Stimulated activated CD4-positive, alpha-beta T cell treated with anti-CD3 and anti-CD28 coated beads, TNF-alpha, amount 100 ng/mL, for 1 hour (primary cell): ENCODE results near the gene PCBP4.
"Not testable (repeated sequence)": the region's sequence is repeated elsewhere in the genome, so short reads cannot be mapped to it uniquely, and the experiment has no call there.

Source experiments
- DNase-seq, 3 donors: peaks; one replicate each; pipeline ENCODE4 v3.0.0-alpha.2; 2020; ENCODE audit warnings: low read depth in 3 of 3, low spot score in 1 of 3

The PCBP4 gene

DNA sequence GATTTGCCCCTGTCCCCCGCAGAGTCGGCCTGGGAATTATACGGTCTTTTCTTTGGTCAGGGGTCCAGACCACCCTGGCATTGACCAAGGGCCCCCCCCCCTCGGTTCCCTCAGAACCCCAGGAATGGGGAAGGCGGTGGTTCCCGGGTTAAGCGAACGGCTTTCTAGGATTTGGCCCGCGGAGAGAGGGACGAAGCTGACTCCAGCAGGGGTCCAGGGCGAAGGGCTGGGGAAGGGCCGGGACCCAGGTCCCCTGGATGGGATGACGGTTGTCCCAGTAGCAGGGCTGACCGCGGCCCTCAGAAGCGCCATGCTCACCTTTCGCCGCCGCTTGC lies 25.8 kb downstream of the PCBP4 start:
- no peak for DNase-seq

DNA sequence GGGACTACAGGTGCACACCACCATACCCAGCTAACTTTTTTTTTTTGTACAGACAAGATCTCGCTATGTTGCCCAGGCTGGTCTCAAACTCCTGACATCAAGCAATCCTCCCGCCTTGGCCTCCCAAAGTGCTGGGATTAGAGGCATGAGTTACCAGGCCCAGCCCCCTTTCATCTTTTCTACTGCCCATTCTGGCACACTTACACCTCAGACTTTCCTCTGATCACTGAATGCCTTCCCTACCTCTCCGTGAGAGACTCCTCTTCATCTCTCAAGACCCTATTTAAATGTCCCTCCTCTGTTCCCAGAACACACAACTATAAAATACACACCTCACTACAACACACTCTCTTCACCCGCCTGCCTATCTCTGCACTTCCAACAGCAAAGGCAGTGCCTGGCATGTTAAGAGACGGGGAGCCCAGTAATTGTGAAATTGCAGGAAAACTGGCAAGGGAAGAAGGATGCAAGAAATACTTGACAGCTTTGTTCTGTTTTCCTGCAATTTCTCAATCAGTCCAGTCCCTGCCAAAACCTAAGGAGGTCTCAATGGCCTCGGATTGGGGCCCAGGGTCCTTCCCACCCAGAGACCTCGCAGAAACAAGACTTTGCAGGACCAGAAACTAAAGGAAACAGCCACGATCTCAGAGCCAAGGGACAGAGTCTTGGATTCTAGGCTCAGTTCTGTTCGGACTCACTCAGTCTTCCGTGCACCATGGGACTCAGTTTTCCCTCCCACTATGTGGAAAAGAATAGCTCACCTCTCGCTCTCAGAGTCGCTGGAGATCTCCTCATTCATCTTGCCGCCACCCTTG lies 26.4 kb downstream of the PCBP4 start:
- DNase-seq = no peak

- no peak for DNase-seq
Observed at GRCh38 chr3:51938780-51939425, 28.4 kb downstream of the PCBP4 start.

- DNase-seq = no peak
Observed at GRCh38 chr3:51937611-51938450, 29.4 kb downstream of the PCBP4 start.

DNA sequence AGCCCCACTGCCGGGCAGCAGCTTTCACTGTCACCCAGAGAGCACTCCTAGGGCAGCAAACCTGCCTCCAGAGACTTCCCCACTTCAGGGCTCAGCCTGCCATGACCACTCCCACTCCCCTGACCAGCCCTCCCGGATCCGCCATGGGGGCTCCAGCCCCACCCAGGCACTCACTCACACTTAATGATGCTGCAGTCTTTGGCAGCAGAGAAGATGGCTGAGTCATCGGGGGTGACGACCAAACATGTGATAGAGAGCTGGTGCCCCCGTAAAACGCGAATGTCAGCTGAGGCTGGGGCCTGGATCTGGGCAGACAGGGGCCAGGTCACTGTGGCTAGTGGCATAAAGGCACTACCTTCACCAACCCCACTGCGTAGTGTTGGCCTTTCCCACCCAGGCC lies 30.2 kb downstream of the PCBP4 start:
- no peak for DNase-seq

- DNase-seq = no peak
Observed at GRCh38 chr3:51935886-51936755, 31.1 kb downstream of the PCBP4 start.

DNA sequence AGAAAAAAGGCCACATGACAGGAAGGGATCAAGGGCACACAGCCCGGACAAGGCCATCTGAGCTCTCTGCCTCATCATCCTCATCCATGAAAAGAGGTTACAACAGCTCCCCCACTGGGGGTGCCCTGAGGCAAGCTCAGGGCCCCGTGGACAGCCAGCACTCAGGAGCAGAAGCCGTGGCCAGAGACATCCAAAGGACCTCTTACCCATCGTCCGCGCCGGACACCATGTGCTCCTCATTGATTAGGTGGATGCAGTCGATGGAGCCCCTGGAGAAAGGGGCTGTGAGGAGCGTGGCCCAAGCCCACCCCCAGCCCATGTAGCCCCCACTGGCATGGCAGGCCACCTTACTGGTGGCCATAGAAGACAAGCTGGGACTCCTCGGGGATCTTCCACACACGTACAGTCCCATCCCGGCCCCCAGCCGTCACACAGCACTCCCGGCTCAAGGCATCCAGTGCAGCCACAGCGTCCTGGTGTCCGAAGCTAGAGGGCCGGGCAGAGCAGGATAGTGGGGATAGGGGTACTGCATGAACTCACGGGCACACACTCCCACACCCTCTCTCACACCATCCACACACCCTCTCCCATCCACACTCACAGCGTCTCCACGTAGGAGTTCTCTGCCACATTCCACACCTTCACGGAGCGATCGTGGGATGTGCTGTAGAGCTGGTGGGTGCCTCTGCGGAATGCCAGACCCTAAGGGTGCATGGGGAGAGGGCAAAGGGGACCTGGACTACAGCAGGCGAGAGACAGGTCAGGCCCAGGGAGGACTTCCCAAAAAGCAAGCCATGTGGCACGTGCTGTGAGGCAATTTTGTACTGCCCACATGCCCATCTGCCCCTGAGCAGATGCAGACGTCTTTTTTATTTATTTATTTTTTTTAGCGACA lies 32.0 kb downstream of the PCBP4 start:
- no peak for DNase-seq

GRCh38 chr3:51934139-51934850 lies 33.0 kb downstream of the PCBP4 start:
- DNase-seq = no peak

DNA sequence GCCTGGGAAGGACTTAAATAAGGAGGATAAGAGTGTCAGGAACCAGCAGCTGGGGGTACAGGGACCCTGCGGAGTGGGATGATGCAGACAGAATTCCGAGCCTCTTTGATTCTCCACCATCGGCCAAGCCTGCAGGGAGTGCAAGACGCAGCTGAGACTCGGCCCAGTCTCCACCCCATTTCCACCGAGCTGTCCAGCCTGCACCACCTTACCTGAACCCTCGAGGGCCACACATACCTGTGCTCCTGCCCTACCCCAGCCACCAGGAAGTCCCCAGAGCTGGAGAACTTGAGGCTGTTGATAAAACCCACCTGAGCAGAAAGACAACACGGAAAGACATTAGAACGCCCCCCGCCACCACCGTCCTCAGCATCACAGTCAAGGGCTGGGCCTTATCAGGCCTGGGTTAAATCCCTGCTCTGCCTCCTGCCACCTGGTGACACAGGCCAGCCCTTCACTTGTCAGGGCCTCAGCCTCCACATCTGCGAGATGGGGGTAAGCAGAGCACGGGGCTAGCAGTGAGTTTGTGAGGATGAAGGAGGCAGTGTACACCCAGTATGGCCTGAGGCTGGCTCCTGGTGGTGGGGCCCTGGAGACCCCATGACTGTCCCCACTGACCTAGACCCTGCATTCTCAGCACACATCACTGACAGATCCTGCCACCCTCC lies 33.6 kb downstream of the PCBP4 start:
- DNase-seq = no peak

DNA sequence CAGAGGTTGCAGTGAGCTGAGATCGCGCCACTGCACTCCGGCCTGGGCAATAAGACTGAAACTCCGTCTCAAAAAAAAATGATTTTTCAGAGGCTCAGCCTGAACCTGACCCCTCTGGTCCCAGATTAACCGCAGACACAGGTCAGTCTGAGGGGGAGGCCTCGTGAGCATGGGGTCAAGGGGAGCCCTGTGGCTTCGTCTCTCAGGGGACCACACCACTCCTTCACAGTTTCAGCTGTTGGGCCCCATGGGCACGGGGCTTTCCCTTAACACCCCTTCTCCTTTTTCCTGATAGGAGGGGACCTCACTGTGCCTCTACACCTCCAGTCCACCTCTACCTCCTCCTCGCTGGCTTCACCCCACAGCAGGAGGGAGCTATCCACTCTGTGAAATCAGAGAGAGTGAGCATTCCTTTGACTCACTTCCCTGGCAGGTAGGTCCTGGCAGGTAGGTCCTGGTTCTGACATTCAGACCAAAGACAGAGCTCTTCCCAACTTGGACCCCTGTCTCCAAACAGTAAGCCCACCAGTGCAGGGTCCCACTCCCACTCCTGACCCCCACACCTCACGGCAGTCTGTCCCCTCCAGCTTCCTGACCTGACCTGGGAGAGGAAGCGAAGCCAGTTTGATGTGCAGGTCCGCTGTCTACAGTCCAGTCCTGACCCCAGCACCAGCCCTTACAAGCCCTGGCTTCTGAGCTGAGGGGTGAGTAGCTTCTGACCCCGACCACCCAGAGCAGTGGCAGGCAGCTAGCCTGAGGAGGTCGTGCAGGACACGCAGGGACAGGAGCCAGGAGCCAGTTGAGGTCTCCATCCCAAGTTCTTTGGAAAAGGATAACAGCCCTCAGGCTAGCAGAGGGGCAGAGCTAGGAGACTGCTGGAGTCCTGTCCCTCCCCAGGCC lies 34.5 kb downstream of the PCBP4 start:
- no peak for DNase-seq

GRCh38 chr3:51931756-51932155 lies 35.5 kb downstream of the PCBP4 start:
- DNase-seq = no peak

DNA sequence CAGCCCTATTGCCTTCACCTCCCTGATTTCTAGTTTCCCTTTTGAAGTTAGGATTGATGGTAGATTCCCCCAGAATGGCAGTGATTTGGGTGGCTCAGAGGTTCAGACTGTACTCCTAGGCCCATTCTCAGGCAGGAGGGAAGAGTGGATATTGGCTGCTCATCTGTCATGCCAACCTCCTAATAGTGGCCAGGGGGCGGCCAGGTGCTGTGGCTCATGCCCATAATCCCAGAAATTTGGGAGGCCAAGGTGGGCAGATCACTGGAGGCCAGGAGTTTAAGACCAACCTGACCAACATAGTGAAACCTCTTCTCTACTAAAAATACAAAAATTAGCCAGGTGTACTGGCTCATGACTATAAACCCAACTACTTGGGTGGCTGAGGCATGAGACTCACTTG lies 36.8 kb downstream of the PCBP4 start:
- no peak for DNase-seq

DNA sequence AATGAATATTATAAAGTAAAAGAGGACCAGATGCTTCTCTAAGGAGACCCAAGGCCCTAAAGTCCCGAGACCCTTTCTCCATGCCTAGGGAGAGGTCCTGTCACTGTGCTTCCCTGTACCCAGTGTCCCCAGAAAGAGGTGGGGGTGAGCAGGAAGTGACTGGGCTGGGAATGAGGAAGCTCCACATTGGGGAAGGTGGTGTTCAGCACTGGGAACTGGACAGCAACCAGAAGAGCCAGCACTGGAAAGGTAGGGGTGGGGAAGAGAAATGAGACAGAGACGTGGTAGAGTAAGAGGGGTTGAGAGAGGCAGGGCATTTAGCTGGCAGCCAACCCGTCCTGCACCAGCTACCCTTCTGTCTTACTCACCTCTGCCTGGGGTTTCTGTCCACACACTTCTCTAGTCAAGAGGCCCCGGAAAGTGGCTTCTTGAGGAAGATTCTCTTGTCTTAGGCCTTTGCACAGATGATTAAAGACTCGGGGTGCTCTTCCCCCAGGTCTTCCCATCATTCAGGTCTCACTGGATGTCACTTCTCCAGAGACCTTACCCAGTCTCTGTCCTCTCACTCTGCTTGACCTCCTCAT lies 37.7 kb downstream of the PCBP4 start:
- no peak for DNase-seq

GRCh38 chr3:51928981-51929380 lies 38.3 kb downstream of the PCBP4 start:
- DNase-seq = not testable (repeated sequence)

DNA sequence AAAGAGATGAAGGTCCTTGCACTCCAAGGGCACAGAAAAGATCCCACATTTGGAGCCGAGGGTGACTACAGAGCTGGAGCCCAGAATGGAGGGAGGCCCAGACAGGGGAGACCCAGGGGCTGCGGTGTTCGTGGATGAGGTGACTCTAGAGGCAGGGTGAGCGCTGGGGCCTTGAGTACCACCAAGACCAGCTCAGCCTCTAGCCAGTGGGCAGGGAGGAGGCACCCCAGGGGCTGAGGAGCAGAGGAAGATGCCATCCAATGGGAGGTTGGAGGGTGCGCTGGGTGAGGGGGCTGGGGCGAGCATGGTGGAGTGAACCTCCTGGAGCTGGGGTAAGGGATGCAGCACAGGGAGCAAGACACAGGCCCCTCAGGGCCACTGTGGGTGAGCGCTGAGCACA lies 38.8 kb downstream of the PCBP4 start:
- no peak for DNase-seq

GRCh38 chr3:51927061-51927977 lies 39.9 kb downstream of the PCBP4 start:
- no peak for DNase-seq
